Ovary (tissue), 9 donors: ENCODE data around the gene DDX3Y. TPM values are rescaled to one million over a fixed set of nuclear protein-coding genes. Genes with fewer than 3 reads are reported as not detected.

Source experiments
- DNase-seq, 5 donors: peaks; one replicate each; pipeline ENCODE4 v3.0.0-alpha.2; 2019 to 2020
- H3K27ac ChIP-seq, 2 donors: fragments of 200-600 bp; one replicate each; pipeline versions ENCODE4 v1.5.1 to v1.8.0; 2019 to 2022
- H3K27me3 ChIP-seq: fragments of 200-600 bp; one replicate; pipeline ENCODE4 v1.8.0; 2022
- H3K36me3 ChIP-seq: fragments of 200-600 bp; sonication (generic); one replicate; pipeline ENCODE4 v1.5.1; 2019
- H3K4me1 ChIP-seq: one replicate; pipeline ENCODE4 v1.8.1; 2013; ENCODE audit warnings: mild to moderate bottlenecking, moderate library complexity; ENCODE audit not compliant: insufficient read depth
- H3K4me3 ChIP-seq: fragments of 200-600 bp; sonication (generic); one replicate; pipeline ENCODE4 v1.5.1; 2017
- H3K9me3 ChIP-seq, 2 donors: fragments of 200-600 bp in 1 of 2; sonication (generic) in 1 of 2; one replicate each; pipeline versions ENCODE4 v1.5.1 to v1.8.1; 2013 to 2019; ENCODE audit warnings: mild to moderate bottlenecking in 1 of 2, moderate library complexity in 1 of 2
- EP300 ChIP-seq: sonication (generic); formaldehyde crosslinking; IDR thresholded peaks from one replicate; pipeline ENCODE4 v1.6.1; 2017; ENCODE audit warnings: antibody characterized with exemption
- POLR2A ChIP-seq: fragments of 450-650 bp; IDR thresholded peaks from one replicate; pipeline ENCODE4 v1.6.1; 2017; ENCODE audit warnings: antibody characterized with exemption, mild to moderate bottlenecking, moderate library complexity
- WGBS, 3 donors: extraction: QIAGEN DNeasy Blood & Tissue Kit in 1 of 3; methylation state at CpG; one replicate each; pipeline versions ENCODE4 v1.1.5 to v1.1.7; 2013 to 2017; 5-methylcytosine and 5-hydroxymethylcytosine counted together
- intact Hi-C, 4 donors: fragments of 100-400 bp; cut with DNase I; formaldehyde crosslinking; loops; one replicate each; pipeline versions ENCODE4 v1.11.0 to v1.15.1; 2022 to 2023
- polyA plus RNA-seq, 2 donors: library from polyadenylated mRNA; stranded (reverse); fragments of 200-250 nt in 1 of 2; fragments of 350-450 nt in 1 of 2; fragmentation: Illumina TruSeq in 1 of 2; extraction: RNeasy Lipid Tissue Mini Kit (QIAGEN cat#74804) in 1 of 2; gene quantifications; one replicate each; pipeline ENCODE4 v1.2.3, GENCODE V29; 2013 to 2014
- total RNA-seq, 7 donors: library from RNA; depleted of rRNA in 2 of 7; stranded (reverse); fragments of >200 nt in 2 of 7; fragmentation: NEBNext Ultra II Directional in 3 of 7; extraction: Animal tissue kit (Norgen Biotek cat#: 25700) in 3 of 7; gene quantifications; one replicate each; pipeline versions ENCODE4 v1.1.0 to v1.2.4, GENCODE V29; 2016 to 2023
- TF ChIP-seq, protein P1 (sequence below), 3 donors: fragments of 450-650 bp in 2 of 3; fragments of 200-600 bp in 1 of 3; IDR thresholded peaks; one replicate each; pipeline versions ENCODE4 v1.5.1 to v1.8.0; 2016 to 2022; ENCODE audit warnings: antibody characterized with exemption in 3 of 3, mild to moderate bottlenecking in 1 of 3
- donor health status: DM: no; HTN: no; CAD: no; lungs with moderate emphysema.
- donor health status: DM: no; HTN: no; CAD: no.
- donor health status: Bipolar disorder and iron deficiency.
- donor health status: DM: yes; HTN: yes; CAD: no.
- donor health status: DM: no; HTN: no; CAD: no.
- donor health status: DM: yes; HTN: yes; CAD: no.

DDX3Y gene
- total and polyA plus RNA-seq, 9 donors: 0.59 TPM; not detected in 8

DNA sequence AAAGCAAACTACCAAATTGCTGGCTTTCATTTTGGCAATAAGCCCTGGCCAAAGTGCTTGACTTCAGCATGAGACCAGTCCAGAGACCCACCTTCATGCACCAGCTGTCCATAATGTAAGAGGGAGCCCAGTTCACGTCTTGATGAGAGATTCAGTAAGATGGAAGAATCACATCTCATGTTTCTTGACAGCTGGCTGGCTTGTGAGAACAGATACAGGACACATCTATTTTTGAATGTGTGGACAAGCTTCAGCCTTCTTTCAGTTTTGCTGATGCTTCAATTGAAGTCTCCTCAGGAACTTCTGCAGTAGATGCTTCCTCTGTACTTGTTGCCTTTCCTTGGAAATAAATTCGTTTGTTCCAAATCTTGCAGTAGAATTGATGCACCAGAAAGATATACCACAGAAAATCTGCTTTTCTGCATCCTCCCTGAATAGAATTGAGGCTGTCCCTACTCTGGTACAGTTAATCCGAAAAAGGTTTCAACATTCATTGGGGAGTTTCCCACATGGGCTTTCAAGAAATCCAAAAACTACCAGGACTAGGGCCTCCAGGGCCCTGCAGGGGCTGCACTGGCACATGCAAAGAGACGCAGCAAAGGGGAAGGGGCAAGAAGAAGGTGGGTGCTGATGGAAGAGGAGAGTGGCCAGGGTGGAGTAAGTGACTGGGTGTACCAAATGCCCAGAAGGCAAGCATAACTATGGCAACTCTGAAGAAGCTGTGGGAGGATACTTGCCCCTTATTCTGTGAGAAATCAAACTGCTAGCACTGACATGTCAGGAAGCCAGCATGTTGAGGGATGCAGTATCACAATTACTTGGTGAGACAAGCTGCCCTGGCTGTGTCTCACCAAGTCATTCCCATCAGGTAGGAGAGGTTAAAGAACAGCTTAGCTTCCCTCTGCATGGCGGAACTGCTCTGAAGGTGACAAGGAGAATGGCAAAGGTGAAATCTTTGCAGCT, 37.3 kb downstream of the DDX3Y start:
- Histone ChIP-seq H3K36me3 (no peaks in the 10 kb centered on the region), H3K4me3 (no peak overlapping the region), H3K27me3 (no peaks in the 10 kb centered on the region), H3K9me3 (no peaks in the 10 kb centered on the region), H3K27ac (no peak overlapping the region), H3K4me1 (no peaks in the 10 kb centered on the region)
- TF ChIP-seq, protein P1, sequence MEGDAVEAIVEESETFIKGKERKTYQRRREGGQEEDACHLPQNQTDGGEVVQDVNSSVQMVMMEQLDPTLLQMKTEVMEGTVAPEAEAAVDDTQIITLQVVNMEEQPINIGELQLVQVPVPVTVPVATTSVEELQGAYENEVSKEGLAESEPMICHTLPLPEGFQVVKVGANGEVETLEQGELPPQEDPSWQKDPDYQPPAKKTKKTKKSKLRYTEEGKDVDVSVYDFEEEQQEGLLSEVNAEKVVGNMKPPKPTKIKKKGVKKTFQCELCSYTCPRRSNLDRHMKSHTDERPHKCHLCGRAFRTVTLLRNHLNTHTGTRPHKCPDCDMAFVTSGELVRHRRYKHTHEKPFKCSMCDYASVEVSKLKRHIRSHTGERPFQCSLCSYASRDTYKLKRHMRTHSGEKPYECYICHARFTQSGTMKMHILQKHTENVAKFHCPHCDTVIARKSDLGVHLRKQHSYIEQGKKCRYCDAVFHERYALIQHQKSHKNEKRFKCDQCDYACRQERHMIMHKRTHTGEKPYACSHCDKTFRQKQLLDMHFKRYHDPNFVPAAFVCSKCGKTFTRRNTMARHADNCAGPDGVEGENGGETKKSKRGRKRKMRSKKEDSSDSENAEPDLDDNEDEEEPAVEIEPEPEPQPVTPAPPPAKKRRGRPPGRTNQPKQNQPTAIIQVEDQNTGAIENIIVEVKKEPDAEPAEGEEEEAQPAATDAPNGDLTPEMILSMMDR (IDR thresholded peaks at IDR 0.05): no peak
- TF ChIP-seq EP300: no peak
- TF ChIP-seq POLR2A: no peak
- intact Hi-C loops: no loop called here
- DNase-seq: no peak
- no CpG with 5 or more reads among the region's 5 CpGs for WGBS, 3 donors

Other genes with a start within 250 kb of the DDX3Y start
- under 1 TPM in 1 of 7 donors, not detected in 6; 0.18 TPM for gene USP9Y, start 203.6 kb upstream of the DDX3Y start, total RNA-seq
- gene USP9Y, start 203.6 kb upstream of the DDX3Y start, polyA plus RNA-seq: not detected